HL-60 (cell line): Measurements from ENCODE around the gene CHST13.

ENCODE experiments used
- DNase-seq, 2 experiments: peaks; one replicate each; pipeline ENCODE4 v3.0.0-alpha.2; 2010 to 2020; ENCODE audit warnings: low read depth in 1 of 2, low spot score in 1 of 2
- H3K27ac ChIP-seq: fragments of 250-450 bp; sonication (Bioruptor Pico); replicated peaks from 2 replicates; pipeline ENCODE4 v1.5.1; 2020; ENCODE audit warnings: mild to moderate bottlenecking, moderate library complexity
- H3K27me3 ChIP-seq: fragments of 250-450 bp; sonication (Bioruptor Pico); 2 replicates; pipeline ENCODE4 v1.5.1; 2021; ENCODE audit warnings: mild to moderate bottlenecking, moderate library complexity; ENCODE audit not compliant: insufficient read depth, poor library complexity, severe bottlenecking
- H3K4me3 ChIP-seq: replicated peaks from 2 replicates; pipeline ENCODE4 v1.5.1; 2011; ENCODE audit warnings: mild to moderate bottlenecking, control low read depth, low read length; ENCODE audit not compliant: insufficient read depth
- GABPA ChIP-seq: IDR thresholded peaks from 2 replicates; pipeline ENCODE4 v1.6.1; 2012; ENCODE audit warnings: low read depth
- POLR2AphosphoS5 ChIP-seq: IDR thresholded peaks from 2 replicates; pipeline ENCODE4 v1.6.1; 2012; ENCODE audit warnings: low read depth
- SPI1 ChIP-seq: IDR thresholded peaks from 2 replicates; pipeline ENCODE4 v1.6.1; 2012; ENCODE audit warnings: low read depth, mild to moderate bottlenecking, borderline replicate concordance
- TF ChIP-seq, protein P1 (sequence below): IDR thresholded peaks from 2 replicates; pipeline ENCODE4 v1.6.1; 2012; ENCODE audit warnings: low read depth; ENCODE audit not compliant: insufficient replicate concordance
- TF ChIP-seq, protein P2 (sequence below): IDR thresholded peaks from one replicate; pipeline ENCODE4 v1.5.1; 2011; ENCODE audit warnings: low read length, control low read depth, inconsistent platforms; ENCODE audit not compliant: insufficient read depth

Gene CHST13

DNA sequence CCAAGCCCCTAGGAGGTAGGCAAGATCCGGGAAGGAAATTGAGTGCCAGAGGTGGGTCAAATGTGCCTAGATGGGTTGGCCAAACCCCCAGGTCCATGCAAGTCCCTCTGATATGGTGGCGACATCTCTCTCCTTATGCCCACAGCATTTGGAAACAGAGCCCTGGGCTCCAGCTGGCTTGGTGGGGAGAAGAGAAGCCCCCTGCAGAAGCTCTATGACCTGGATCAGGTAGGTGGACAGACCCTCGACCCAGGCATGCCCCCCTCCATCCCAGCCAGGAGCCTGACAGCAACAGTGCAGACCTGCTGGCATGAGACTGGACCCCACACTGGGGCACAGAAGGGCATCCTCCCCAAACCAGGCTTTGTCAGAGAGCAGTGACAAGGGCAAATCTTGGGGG, 12.2 kb downstream of the CHST13 start:
- no peak for TF ChIP-seq POLR2AphosphoS5
- TF ChIP-seq, protein P1, sequence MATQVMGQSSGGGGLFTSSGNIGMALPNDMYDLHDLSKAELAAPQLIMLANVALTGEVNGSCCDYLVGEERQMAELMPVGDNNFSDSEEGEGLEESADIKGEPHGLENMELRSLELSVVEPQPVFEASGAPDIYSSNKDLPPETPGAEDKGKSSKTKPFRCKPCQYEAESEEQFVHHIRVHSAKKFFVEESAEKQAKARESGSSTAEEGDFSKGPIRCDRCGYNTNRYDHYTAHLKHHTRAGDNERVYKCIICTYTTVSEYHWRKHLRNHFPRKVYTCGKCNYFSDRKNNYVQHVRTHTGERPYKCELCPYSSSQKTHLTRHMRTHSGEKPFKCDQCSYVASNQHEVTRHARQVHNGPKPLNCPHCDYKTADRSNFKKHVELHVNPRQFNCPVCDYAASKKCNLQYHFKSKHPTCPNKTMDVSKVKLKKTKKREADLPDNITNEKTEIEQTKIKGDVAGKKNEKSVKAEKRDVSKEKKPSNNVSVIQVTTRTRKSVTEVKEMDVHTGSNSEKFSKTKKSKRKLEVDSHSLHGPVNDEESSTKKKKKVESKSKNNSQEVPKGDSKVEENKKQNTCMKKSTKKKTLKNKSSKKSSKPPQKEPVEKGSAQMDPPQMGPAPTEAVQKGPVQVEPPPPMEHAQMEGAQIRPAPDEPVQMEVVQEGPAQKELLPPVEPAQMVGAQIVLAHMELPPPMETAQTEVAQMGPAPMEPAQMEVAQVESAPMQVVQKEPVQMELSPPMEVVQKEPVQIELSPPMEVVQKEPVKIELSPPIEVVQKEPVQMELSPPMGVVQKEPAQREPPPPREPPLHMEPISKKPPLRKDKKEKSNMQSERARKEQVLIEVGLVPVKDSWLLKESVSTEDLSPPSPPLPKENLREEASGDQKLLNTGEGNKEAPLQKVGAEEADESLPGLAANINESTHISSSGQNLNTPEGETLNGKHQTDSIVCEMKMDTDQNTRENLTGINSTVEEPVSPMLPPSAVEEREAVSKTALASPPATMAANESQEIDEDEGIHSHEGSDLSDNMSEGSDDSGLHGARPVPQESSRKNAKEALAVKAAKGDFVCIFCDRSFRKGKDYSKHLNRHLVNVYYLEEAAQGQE, result no peak
- TF ChIP-seq, protein P2, sequence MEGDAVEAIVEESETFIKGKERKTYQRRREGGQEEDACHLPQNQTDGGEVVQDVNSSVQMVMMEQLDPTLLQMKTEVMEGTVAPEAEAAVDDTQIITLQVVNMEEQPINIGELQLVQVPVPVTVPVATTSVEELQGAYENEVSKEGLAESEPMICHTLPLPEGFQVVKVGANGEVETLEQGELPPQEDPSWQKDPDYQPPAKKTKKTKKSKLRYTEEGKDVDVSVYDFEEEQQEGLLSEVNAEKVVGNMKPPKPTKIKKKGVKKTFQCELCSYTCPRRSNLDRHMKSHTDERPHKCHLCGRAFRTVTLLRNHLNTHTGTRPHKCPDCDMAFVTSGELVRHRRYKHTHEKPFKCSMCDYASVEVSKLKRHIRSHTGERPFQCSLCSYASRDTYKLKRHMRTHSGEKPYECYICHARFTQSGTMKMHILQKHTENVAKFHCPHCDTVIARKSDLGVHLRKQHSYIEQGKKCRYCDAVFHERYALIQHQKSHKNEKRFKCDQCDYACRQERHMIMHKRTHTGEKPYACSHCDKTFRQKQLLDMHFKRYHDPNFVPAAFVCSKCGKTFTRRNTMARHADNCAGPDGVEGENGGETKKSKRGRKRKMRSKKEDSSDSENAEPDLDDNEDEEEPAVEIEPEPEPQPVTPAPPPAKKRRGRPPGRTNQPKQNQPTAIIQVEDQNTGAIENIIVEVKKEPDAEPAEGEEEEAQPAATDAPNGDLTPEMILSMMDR, result no peak
- H3K27ac ChIP-seq, result no peak overlapping the region
- no peaks in the 10 kb centered on the region for H3K27me3 ChIP-seq
- H3K4me3 ChIP-seq, result no peak overlapping the region
- DNase-seq, result no peak

DNA sequence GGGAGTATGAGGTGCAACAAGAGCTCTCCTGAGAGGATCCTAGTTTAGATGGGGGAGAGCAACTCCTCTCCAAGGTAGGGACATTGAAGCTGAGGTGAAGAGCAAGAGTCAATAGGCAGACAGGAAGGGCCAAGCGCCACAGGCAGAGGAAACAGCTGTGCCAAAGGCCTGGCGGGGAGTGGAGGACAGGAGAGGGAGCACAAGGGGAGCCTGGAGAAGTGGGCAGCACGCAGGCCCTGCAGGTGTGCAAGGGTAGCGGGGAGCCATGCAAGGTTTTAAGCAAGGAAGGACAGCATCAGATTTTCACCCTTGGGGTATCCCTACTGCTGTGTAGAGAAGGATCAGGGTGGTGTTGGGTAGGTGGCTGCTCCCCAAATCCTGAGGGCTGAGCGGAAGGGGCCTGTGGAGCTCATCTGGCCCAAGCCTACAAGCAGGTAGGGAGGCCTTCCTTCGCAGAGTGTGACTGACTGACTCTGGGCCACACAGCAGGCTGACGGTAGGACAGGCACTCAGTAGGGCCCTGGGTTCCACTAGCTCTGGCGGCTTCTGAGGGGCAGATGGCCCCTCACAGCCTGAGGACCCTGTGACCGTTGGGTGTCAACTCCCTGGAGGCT, 13.3 kb downstream of the CHST13 start:
- Histone ChIP-seq H3K27ac (no peak overlapping the region), H3K27me3 (no peaks in the 10 kb centered on the region), H3K4me3 (no peak overlapping the region)
- no peak for DNase-seq
- TF ChIP-seq SPI1, result no peak
- TF ChIP-seq, protein P1, result no peak

DNA sequence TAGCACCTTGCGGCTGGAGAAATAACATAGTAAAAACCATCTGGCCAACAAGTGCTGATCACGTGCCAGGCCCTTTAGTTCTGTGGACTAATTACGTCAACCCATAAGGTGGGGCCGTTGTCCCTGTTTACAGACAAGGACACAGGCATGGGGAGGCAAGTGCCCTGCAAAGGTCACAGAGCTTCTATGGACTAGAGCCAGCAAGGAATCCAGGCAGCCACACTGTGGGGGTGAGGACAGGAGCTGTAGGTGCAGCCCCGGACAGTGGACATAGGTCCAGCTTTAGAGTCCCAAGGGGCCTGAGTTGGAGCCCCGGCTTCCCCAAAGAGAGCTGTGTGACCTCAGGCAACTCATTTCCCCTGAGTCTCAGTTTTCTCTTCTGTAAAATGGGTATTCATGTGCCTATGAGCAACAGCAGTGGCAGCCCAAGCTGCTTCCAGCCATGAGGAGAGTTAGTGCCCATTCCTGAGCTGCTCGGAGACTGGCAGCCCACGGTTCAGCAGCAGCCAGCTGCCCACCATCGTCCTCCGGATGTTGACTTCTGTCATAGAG, 13.9 kb downstream of the CHST13 start:
- DNase-seq, result no peak
- TF ChIP-seq POLR2AphosphoS5 (no peak), GABPA (no peak), SPI1 (no peak)
- TF ChIP-seq, protein P1, result no peak
- TF ChIP-seq, protein P2, result no peak
- no peaks in the 10 kb centered on the region for H3K27me3 ChIP-seq
- no peak overlapping the region for H3K27ac ChIP-seq
- H3K4me3 ChIP-seq, result no peak overlapping the region
